Hepatocyte (in vitro differentiated cells): Measurements from ENCODE around the gene GRID1.

ENCODE experiments used
- CTCF ChIP-seq: fragments of 200-600 bp; sonication (generic); IDR thresholded peaks from 2 replicates; pipeline ENCODE4 v1.5.1; 2016; ENCODE audit warnings: antibody characterized with exemption, mild to moderate bottlenecking; ENCODE audit not compliant: poor library complexity
- EZH2 ChIP-seq: fragments of 200-600 bp; sonication (generic); IDR thresholded peaks from 2 replicates; pipeline ENCODE4 v1.6.1; 2016; ENCODE audit warnings: antibody characterized with exemption, mild to moderate bottlenecking, borderline replicate concordance
- EZH2phosphoT487 ChIP-seq: fragments of 200-600 bp; sonication (generic); IDR thresholded peaks from one replicate; pipeline ENCODE4 v1.6.1; 2018; ENCODE audit warnings: antibody characterized with exemption, mild to moderate bottlenecking, low read depth, moderate library complexity; ENCODE audit not compliant: unreplicated experiment, severe bottlenecking

DNA sequence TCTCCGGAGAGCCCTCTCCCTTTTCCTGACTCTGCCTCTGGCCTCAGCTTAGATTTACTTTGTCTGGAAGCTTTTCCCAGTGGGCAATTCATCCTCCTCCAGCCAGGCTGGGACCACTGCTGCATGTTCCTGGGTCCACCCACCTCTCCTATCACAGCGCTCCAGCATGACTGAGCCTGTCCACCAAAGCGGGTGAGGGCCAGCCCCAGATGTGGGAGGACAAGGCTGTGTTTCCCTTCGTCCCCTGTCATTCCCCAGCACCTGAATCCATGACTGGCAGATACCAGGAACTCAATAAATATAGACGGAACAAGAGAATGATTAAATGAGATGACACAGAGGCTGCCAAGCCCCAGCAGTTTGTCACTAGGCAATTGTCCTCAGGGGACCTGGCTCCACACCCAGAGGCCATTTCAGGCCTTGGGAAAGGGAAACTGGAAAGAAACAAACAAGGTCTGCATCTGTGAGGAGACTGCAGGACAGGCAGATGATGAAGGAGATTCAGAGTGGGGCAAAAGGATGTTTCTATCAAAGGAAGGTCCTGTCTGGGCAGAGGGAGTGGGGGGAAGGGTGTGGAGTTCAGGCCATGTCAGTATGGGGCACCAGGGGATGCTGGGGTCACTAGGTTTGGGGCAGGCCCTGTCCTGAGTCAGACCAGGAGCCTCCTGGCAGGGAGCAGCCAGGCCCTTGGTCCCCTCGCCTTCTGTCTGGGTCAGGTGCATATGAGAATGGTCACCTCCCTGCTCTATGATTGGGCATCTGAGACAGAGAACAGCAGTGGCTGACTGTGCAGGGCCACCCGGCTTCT is 576.4 kb downstream of the GRID1 start:
- no peak for TF ChIP-seq CTCF
- no peak for TF ChIP-seq EZH2
- no peak for TF ChIP-seq EZH2phosphoT487
